HG02870 (cell line): ENCODE results near the gene TMEM187.

ENCODE experiments used
- ATAC-seq: cut with Tn5 transposase; IDR thresholded peaks from one replicate; pipeline ENCODE4 v1.9.1; 2021; ENCODE audit warnings: mild to moderate bottlenecking, moderate library complexity; ENCODE audit not compliant: unreplicated experiment

Gene TMEM187

GRCh38 chrX:153953892-153954557 lies 18.5 kb upstream of the TMEM187 start:
- no peak for ATAC-seq

GRCh38 chrX:153954558-153955227 lies 17.9 kb upstream of the TMEM187 start:
- no peak for ATAC-seq

- ATAC-seq, result no peak
Observed at GRCh38 chrX:153955228-153955732, 17.3 kb upstream of the TMEM187 start.

- ATAC-seq, result no peak
Observed at GRCh38 chrX:153956044-153956907, 16.3 kb upstream of the TMEM187 start.

GRCh38 chrX:153957224-153957623 lies 15.3 kb upstream of the TMEM187 start:
- no peak for ATAC-seq

GRCh38 chrX:153958605-153959004 lies 13.9 kb upstream of the TMEM187 start:
- ATAC-seq, result no peak

GRCh38 chrX:153959649-153960048 lies 12.9 kb upstream of the TMEM187 start:
- no peak for ATAC-seq

- no peak for ATAC-seq
Observed at GRCh38 chrX:153960077-153960476, 12.5 kb upstream of the TMEM187 start.

- no peak for ATAC-seq
Observed at GRCh38 chrX:153960786-153961185, 11.8 kb upstream of the TMEM187 start.

- ATAC-seq, result no peak
Observed at GRCh38 chrX:153961292-153961691, 11.3 kb upstream of the TMEM187 start.

GRCh38 chrX:153963546-153963945 lies 9.0 kb upstream of the TMEM187 start:
- ATAC-seq, result no peak

- no peak for ATAC-seq
Observed at GRCh38 chrX:153964105-153964504, 8.4 kb upstream of the TMEM187 start.

- ATAC-seq, result no peak
Observed at GRCh38 chrX:153965406-153965805, 7.1 kb upstream of the TMEM187 start.

- no peak for ATAC-seq
Observed at GRCh38 chrX:153966283-153966688, 6.3 kb upstream of the TMEM187 start.

GRCh38 chrX:153966841-153967535 lies 5.6 kb upstream of the TMEM187 start:
- no peak for ATAC-seq

- ATAC-seq, result no peak
Observed at GRCh38 chrX:153967536-153968224, 4.9 kb upstream of the TMEM187 start.

- no peak for ATAC-seq
Observed at GRCh38 chrX:153968255-153968654, 4.3 kb upstream of the TMEM187 start.

GRCh38 chrX:153968754-153969124 lies 3.8 kb upstream of the TMEM187 start:
- ATAC-seq, result no peak

GRCh38 chrX:153969125-153969903 lies 3.2 kb upstream of the TMEM187 start:
- ATAC-seq, result no peak
